ENCODE data around the gene SMG5.

Gene SMG5

DNA sequence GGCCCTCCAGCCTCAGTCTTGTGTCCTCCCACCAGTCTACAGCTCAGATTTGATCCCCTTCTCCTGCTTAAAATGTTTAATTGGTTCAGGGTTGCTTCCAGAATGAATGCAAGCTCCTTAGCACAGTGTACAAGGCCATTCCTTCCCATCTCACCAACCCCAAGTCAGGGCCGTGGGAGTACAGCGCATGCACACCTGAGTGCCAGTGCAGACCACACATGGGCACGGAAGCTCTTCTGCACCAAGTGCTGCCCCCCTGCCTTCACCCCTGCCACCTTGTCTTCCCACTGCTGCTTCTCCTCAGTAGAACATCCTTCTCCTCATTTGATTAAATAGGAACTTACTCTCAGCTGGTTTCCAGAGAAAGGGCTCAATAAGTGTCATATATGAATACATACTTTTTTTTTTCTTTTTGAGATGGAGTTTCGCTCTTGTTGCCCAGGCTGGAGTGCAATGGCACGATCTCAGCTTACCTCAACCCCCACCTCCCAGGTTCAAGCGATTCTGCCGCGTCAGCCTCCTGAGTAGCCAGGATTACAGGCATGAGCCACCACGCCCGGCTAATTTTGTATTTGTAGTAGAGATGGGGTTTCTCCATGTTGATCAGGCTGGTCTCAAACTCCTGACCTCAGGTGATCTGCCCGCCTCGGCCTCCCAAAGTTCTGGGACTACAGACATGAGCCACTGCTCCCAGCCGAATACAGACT is 60.5 kb downstream of the SMG5 start:
- TF ChIP-seq NFIC (IDR thresholded peaks at IDR 0.05): no peak

DNA sequence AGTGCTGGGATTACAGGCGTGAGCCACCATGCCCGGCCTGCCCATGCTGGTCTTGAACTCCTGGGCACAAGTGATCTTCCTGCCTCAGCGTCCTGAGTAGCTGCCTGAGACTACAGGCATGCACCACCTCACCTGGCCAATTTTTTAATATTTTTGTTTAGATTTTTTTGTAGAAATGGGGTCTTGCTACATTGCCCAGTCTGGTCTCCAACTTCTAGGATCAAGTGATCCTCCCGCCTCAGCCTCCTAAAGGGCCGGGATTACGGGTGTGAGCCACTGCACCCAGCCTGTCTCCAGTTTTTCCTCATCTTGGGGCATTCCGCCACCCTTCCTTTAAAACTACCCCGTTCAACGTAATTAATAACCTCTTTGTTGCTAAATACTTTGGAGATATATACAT is 62.4 kb downstream of the SMG5 start:
- TF ChIP-seq EGR1 (IDR thresholded peaks at IDR 0.05): no peak
- TF ChIP-seq ZBTB7A (IDR thresholded peaks at IDR 0.05; ENCODE audit: low read depth): no peak
- TF ChIP-seq CREB1 (IDR thresholded peaks at IDR 0.05; ENCODE audit: low read depth): no peak
- no peak for TF ChIP-seq TCF12 (IDR thresholded peaks at IDR 0.05; ENCODE audit: low read depth)
- no peak for TF ChIP-seq TEAD4 (IDR thresholded peaks at IDR 0.05)
- TF ChIP-seq RAD21 (IDR thresholded peaks at IDR 0.05; ENCODE audit: low read depth): no peak
- no peak for TF ChIP-seq CEBPB (IDR thresholded peaks at IDR 0.05)
- no peak for TF ChIP-seq TAF1 (IDR thresholded peaks at IDR 0.05; ENCODE audit: low read depth)
- TF ChIP-seq, protein P1, sequence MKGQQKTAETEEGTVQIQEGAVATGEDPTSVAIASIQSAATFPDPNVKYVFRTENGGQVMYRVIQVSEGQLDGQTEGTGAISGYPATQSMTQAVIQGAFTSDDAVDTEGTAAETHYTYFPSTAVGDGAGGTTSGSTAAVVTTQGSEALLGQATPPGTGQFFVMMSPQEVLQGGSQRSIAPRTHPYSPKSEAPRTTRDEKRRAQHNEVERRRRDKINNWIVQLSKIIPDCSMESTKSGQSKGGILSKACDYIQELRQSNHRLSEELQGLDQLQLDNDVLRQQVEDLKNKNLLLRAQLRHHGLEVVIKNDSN (IDR thresholded peaks at IDR 0.05): no peak
- TF ChIP-seq YY1 (IDR thresholded peaks at IDR 0.05; ENCODE audit: low read depth): no peak
- TF ChIP-seq, protein P2, sequence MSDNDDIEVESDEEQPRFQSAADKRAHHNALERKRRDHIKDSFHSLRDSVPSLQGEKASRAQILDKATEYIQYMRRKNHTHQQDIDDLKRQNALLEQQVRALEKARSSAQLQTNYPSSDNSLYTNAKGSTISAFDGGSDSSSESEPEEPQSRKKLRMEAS (IDR thresholded peaks at IDR 0.05): no peak
- TF ChIP-seq NFIC (IDR thresholded peaks at IDR 0.05): no peak
- TF ChIP-seq FOXM1 (IDR thresholded peaks at IDR 0.05; ENCODE audit: borderline replicate concordance, low read depth): no peak
- TF ChIP-seq, protein P3, sequence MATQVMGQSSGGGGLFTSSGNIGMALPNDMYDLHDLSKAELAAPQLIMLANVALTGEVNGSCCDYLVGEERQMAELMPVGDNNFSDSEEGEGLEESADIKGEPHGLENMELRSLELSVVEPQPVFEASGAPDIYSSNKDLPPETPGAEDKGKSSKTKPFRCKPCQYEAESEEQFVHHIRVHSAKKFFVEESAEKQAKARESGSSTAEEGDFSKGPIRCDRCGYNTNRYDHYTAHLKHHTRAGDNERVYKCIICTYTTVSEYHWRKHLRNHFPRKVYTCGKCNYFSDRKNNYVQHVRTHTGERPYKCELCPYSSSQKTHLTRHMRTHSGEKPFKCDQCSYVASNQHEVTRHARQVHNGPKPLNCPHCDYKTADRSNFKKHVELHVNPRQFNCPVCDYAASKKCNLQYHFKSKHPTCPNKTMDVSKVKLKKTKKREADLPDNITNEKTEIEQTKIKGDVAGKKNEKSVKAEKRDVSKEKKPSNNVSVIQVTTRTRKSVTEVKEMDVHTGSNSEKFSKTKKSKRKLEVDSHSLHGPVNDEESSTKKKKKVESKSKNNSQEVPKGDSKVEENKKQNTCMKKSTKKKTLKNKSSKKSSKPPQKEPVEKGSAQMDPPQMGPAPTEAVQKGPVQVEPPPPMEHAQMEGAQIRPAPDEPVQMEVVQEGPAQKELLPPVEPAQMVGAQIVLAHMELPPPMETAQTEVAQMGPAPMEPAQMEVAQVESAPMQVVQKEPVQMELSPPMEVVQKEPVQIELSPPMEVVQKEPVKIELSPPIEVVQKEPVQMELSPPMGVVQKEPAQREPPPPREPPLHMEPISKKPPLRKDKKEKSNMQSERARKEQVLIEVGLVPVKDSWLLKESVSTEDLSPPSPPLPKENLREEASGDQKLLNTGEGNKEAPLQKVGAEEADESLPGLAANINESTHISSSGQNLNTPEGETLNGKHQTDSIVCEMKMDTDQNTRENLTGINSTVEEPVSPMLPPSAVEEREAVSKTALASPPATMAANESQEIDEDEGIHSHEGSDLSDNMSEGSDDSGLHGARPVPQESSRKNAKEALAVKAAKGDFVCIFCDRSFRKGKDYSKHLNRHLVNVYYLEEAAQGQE (IDR thresholded peaks at IDR 0.05; ENCODE audit: low read depth): no peak
- no peak for TF ChIP-seq EP300 (IDR thresholded peaks at IDR 0.05; ENCODE audit: borderline replicate concordance)

DNA sequence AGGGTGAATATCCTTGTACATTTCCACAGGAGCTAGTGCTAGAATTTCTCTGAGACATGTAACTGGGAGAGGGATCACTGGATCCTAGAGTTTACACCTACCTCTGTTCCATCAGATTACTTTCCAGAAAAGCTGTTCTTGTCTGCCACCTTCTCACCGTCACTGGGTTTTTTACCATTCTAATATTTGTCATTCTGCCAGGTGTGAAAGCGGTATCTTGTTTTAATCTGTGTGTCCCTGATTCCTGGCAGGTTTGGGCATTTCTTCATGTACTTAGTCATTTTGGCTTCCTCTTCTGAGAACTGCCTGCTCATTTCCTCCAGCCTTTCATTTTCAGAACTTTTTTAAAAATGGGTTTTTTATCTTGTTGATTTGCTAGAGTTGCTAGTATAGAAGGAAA is 64.8 kb downstream of the SMG5 start:
- no peak for TF ChIP-seq RAD21 (IDR thresholded peaks at IDR 0.05; ENCODE audit: low read depth)
- no peak for TF ChIP-seq FOXM1 (IDR thresholded peaks at IDR 0.05; ENCODE audit: borderline replicate concordance, low read depth)
- TF ChIP-seq YY1 (IDR thresholded peaks at IDR 0.05; ENCODE audit: low read depth): no peak
- no peak for TF ChIP-seq EP300 (IDR thresholded peaks at IDR 0.05; ENCODE audit: borderline replicate concordance)
- TF ChIP-seq, protein P1 (IDR thresholded peaks at IDR 0.05): no peak
- TF ChIP-seq, protein P3 (IDR thresholded peaks at IDR 0.05; ENCODE audit: low read depth): no peak

DNA sequence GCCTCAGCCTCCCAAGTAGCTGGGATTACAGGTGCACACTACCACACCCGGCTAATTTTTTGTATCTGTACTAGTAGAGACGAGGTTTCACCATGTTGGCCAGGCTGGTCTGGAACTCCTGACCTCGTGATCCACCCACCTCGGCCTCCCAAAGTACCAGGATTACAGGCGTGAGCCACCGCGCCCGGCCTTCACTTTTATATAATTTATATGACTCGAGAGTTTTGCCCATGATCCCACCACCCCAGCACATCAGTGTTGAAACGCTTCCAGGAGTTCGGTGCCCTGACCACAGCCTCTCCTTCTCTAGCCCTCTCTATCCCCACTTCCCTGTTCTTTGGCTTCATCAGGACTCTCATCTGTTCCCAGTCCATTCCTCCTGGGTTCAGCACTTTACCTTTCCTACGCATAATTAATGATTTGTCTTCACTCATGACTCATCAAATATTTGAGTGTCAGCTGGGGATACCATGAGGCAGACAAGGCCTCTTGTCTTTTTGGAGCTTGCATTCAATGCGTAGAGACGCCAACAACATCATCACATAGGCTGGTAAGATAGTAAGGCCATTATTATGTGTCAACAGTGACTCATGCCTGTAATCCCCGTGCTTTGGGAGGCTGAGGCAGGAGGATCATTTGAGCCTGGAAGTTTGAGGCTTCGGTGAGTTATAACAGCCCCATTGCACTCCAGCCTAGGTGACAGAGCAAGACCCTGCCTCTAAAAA is 68.4 kb downstream of the SMG5 start:
- TF ChIP-seq TAF1 (IDR thresholded peaks at IDR 0.05; ENCODE audit: low read depth) (no peak), RAD21 (IDR thresholded peaks at IDR 0.05; ENCODE audit: low read depth) (no peak), TEAD4 (IDR thresholded peaks at IDR 0.05) (no peak), CEBPB (IDR thresholded peaks at IDR 0.05) (no peak), NFIC (IDR thresholded peaks at IDR 0.05) (no peak), FOXM1 (IDR thresholded peaks at IDR 0.05; ENCODE audit: borderline replicate concordance, low read depth) (no peak), ZBTB7A (IDR thresholded peaks at IDR 0.05; ENCODE audit: low read depth) (no peak), CREB1 (IDR thresholded peaks at IDR 0.05; ENCODE audit: low read depth) (no peak)
- TF ChIP-seq, protein P3 (IDR thresholded peaks at IDR 0.05; ENCODE audit: low read depth): no peak
- TF ChIP-seq, protein P1 (IDR thresholded peaks at IDR 0.05): no peak

All from Ishikawa (cell line).